Ecto neural progenitor cell (in vitro differentiated cells): ENCODE data around the gene PAPSS2.

Experiments
- DNase-seq: peaks from one replicate; pipeline ENCODE4 v3.0.0-alpha.2; 2018; ENCODE audit warnings: low spot score

Gene PAPSS2

DNA sequence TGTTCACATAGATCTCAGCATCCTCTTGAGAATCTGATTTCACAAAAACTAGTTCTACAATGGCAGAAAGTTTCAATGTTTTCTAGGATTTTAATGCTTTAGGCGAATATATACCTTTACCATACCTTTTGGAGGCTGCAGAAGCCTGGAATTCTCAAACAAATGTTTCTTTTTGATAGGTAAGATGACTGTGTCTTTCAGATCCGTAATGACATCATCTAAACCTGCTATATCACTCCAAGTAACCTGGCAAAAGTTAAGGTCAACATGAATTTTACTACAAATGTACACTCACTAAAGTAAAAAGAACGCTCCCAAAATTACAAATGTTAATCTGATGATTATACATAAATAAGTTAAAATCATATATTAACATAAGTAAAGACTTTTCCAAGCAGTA lies 130.5 kb downstream of the PAPSS2 start:
- DNase-seq: no peak

DNA sequence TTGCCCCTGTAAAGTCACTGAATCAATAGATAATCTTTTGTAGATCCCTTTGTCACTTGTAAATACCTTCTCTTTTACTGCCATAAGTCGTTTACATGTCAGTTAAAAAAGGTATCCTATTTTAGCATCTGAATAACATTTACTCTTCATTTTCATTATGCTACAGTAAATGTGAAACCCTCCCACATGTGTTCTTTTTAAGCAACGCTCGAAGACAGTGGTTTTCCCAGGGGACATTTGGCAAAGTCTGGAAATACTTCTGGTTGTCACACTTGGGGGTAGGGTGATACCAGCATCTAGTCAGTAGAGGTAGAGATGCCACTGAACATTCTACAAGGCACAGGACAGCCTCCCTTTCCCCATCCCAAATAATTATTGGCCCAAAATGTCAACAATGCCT lies 134.6 kb downstream of the PAPSS2 start:
- DNase-seq: no peak
